ENCODE measurements around the gene PLEKHA5.
"Not testable (repeated sequence)": the region's sequence is repeated elsewhere in the genome, so short reads cannot be mapped to it uniquely, and the experiment has no call there.

Gene PLEKHA5

DNA sequence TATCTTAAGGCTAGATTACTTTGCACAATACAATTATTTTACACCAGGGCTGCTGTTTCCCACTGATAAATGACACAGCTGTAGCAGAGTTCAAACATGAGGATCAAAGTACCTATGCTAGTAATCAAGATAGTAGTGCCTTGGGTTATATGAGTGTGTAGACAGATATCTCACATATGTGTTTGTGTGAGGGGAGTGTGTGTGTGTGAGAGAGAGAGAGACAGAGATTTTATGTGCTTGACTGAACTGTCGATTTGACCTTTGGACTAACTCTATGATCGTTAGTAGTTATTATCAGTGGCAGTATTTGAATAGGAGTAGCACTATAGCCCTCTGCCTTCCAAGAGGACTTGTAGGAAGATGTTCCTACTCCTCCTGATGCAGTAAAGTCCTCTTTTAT, 15.5 kb downstream of the PLEKHA5 start:
- ATAC-seq: no peak
- no peaks in the 10 kb centered on the region for H3K4me1 Mint-ChIP-seq
- no peaks in the 10 kb centered on the region for H3K27me3 Mint-ChIP-seq
- H3K4me3 Mint-ChIP-seq: no peak overlapping the region
- H3K9me3 Mint-ChIP-seq: peaks cover 3% of the 10 kb centered on the region
- no peak overlapping the region for H3K27ac Mint-ChIP-seq
- no peaks in the 10 kb centered on the region for H3K36me3 Mint-ChIP-seq

DNA sequence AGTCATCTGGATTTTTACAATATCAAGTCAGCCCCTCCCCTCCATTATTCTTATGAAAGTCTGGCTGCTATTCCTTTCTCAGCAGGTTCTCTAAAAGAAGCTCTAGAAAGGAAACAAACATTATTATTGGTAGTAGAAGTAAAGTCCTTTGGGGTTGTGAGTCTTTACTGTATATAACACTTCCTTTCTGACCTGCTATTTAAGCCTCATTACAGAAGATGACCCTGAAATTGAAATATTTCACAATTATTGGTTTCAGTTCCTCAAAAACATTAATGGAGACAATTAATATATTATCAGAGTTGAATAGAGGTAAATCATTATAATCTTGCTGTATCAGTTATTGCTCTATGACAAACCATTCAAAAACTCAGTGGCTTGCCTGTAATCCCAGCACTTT, 19.3 kb downstream of the PLEKHA5 start:
- no peak for ATAC-seq
- H3K27ac Mint-ChIP-seq: no peak overlapping the region
- H3K9me3 Mint-ChIP-seq: peaks cover 3% of the 10 kb centered on the region
- no peak overlapping the region for H3K4me3 Mint-ChIP-seq
- H3K36me3 Mint-ChIP-seq: no peaks in the 10 kb centered on the region
- no peaks in the 10 kb centered on the region for H3K27me3 Mint-ChIP-seq
- no peaks in the 10 kb centered on the region for H3K4me1 Mint-ChIP-seq

DNA sequence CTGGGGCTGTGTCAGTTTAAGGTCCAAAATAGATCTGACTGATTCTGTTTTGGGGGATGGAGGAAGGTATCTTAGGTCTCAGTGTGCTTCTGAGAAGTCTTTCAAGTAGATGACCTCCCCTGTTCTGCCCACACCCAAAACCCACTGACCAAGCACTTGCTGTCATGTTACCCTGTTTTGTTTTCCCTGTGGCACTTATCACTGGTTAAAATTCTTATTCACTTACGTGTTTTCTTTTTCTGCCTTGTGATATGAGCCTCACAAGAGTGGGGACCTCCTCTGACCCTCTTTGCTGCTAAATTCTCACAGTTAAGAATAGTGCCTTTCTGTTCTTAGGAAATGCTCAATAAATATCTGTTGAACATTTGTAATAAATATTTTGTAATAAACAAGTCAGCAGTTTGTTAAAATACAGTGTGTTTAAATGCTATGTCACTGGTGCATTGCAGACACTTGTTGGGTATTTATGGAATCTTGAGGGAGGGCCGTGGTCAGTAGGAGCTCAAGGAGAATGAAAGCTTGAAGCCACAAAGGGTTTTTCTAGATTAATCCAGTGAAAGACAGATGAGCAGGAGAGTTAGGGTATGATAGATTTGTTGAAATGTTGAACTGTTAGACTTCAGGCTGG, 20.9 kb downstream of the PLEKHA5 start:
- no peak for ATAC-seq
- no peak overlapping the region for H3K27ac Mint-ChIP-seq
- no peaks in the 10 kb centered on the region for H3K27me3 Mint-ChIP-seq
- H3K36me3 Mint-ChIP-seq: no peaks in the 10 kb centered on the region
- H3K9me3 Mint-ChIP-seq: peaks cover 3% of the 10 kb centered on the region
- H3K4me3 Mint-ChIP-seq: no peak overlapping the region
- H3K4me1 Mint-ChIP-seq: no peaks in the 10 kb centered on the region

DNA sequence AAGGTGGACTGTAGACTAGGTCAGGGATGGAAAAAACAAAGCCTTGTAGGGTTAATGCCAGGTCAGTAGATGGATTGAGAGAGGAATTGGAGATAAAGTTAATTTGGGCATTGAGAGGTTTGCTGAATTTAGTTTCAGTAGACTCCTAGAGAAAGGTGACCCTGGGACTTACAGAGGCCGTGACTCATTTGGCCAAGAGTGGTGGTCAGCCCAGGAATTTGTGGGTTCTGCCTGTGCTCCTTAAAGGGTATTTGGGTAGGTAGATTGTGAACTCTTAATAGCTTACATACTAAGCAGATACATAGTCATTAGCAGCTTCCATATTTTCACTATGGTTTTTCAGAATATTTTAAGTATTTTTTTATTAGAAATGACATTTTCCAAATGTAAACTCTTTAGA, 21.8 kb downstream of the PLEKHA5 start:
- Mint-ChIP-seq H3K9me3 (peaks cover 3% of the 10 kb centered on the region), H3K27ac (no peak overlapping the region), H3K4me1 (no peaks in the 10 kb centered on the region), H3K27me3 (no peaks in the 10 kb centered on the region), H3K36me3 (no peaks in the 10 kb centered on the region), H3K4me3 (no peak overlapping the region)
- no peak for ATAC-seq

DNA sequence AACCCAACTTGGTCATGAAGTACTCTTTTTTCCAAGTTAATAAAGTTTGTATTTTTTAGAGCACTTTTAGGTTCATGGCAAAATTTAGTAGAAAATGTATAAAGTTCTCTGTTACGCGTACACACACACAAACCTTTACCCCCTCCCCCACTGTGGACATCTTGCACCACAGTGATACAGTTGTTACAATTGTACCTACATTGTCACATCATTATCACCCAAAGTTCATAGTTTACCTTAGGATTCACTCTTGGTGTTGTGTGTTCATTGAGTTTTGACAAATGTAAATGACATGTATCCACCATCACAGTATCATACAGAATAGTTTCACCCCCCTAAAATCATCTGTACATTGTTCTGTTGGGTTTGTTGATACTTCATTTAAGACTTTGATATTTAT, 23.9 kb downstream of the PLEKHA5 start:
- H3K36me3 Mint-ChIP-seq: no peaks in the 10 kb centered on the region
- no peak for ATAC-seq
- no peak overlapping the region for H3K27ac Mint-ChIP-seq
- no peaks in the 10 kb centered on the region for H3K4me1 Mint-ChIP-seq
- no peak overlapping the region for H3K4me3 Mint-ChIP-seq
- no peaks in the 10 kb centered on the region for H3K27me3 Mint-ChIP-seq
- peaks cover 3% of the 10 kb centered on the region for H3K9me3 Mint-ChIP-seq

DNA sequence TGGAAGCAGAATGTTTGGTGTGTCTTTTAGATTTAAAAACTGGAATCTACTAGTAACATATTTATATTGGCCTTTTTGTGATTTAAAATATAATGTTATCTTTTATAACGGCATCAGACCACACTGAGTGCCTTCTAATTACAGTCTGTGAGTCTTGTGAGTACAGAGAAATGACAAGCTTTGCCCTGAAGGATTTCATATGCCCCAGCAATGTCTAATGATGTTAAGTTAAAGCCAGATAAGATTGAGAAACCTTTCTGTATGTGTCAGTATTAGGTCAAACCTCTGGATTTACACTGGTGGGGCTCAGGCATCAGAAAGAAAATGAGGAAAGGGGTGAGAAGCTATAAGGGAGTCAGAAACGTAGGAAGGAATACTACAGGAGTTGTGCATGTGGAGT, 25.2 kb downstream of the PLEKHA5 start:
- Mint-ChIP-seq H3K36me3 (no peaks in the 10 kb centered on the region), H3K27me3 (no peaks in the 10 kb centered on the region), H3K9me3 (peaks cover 3% of the 10 kb centered on the region), H3K27ac (no peak overlapping the region), H3K4me1 (no peaks in the 10 kb centered on the region), H3K4me3 (no peak overlapping the region)
- ATAC-seq: no peak

DNA sequence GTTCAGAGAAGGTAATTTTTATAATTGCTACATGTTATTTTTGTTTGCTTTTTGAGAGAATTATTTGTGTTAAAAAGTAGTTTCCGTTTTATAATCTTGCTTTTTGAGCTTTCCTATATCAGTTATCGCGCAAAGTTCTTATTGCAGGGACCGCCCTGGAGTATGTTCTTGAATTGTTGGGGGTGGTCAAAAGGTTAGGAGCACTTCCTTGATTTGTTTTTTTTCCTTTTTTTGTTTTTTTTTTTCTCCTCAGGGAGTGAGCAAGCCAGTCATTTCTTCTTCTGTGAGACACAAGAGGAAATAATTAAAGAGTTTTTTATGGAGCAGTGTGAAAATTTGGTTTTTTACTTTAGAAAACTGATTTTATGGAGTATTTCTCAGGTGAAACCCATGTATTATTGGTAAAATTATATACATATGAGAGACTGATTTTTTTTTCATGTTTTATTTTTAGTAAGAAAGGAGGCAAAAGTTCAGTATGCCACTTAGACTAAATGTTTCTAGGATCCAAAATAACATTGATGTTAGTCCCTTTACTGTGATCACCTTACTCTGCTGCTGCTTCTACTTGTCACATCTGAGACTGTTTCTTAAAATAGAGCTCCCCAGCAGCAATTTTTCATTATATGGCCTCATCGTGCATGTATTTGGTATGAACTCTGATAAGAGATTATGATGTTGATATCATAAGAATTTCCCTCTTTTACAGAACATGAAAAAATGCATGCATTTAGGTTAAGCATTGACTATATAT, 26.6 kb downstream of the PLEKHA5 start:
- Mint-ChIP-seq H3K4me3 (no peak overlapping the region), H3K9me3 (peaks cover 1% of the 10 kb centered on the region)

DNA sequence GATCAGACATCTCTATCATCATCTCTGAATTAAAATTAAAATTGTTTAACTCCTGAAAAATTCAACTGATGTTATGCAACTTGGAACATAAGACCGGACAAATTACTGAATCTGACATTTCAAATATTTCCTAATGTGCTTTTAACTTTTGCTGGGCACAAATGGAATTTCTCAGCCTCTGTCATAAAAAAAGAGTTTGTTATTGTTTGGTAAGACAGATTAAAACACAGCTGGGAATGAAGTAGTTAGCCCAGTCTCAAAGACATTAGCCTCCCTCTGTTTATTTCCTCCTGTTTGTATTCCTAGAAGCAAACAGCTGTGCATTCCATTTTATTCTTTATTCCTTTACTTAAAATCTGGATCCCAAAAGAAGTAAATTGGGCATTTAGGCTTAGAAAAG, 29.4 kb downstream of the PLEKHA5 start:
- Mint-ChIP-seq H3K9me3 (no peaks in the 10 kb centered on the region), H3K36me3 (no peaks in the 10 kb centered on the region), H3K4me1 (no peaks in the 10 kb centered on the region), H3K27ac (no peak overlapping the region), H3K27me3 (no peaks in the 10 kb centered on the region), H3K4me3 (no peak overlapping the region)
- no peak for ATAC-seq

More for the DNA sequence above, 26.6 kb downstream of the PLEKHA5 start:
- ATAC-seq: no peak
- Mint-ChIP-seq H3K27ac (no peak overlapping the region), H3K27me3 (no peaks in the 10 kb centered on the region), H3K4me1 (no peaks in the 10 kb centered on the region), H3K36me3 (no peaks in the 10 kb centered on the region)

DNA sequence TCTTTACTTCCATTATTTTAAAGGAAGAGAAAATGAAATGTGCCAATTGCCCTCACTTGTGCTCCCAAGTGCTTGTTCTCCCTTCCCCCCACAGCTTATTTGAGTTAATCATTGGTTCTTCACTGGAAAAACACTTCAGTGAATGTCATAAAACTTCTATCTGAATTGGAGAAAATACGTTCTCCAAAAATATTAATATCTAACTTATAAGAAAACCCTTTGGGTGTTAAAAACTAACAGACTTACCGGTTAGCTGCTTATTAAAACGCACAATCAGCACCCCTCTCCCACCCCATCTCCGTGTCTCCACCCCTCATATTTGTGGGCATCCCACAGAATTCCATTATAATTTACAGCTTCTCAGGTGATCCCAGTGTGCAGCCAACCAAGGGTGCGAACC, 31.7 kb downstream of the PLEKHA5 start:
- ATAC-seq: no peak
- Mint-ChIP-seq H3K4me3 (no peak overlapping the region), H3K36me3 (no peaks in the 10 kb centered on the region), H3K9me3 (peaks cover 2% of the 10 kb centered on the region), H3K27ac (no peak overlapping the region), H3K27me3 (no peaks in the 10 kb centered on the region), H3K4me1 (no peaks in the 10 kb centered on the region)

DNA sequence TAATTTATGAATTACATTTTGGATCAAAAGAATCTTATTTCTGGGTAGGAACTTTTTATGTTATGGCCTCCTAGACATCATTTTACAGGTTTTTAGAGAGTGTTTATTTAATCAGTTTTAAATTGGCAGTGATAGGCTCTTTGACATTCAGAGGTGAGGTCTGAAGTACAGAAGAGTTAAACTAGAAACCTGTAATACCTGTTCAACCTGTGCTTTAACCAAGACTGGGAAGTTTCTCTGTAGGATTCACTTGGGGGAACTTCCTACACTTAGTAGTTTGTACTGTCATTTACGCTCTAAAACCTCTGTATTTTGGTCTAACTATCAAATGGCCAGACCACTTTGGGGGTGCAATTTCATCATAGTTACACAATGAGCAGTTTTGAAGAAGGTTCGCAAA, 35.9 kb downstream of the PLEKHA5 start:
- Mint-ChIP-seq H3K4me1 (no peaks in the 10 kb centered on the region), H3K4me3 (no peak overlapping the region), H3K27ac (no peak overlapping the region), H3K27me3 (no peaks in the 10 kb centered on the region), H3K9me3 (peaks cover 2% of the 10 kb centered on the region), H3K36me3 (no peaks in the 10 kb centered on the region)
- ATAC-seq: no peak

DNA sequence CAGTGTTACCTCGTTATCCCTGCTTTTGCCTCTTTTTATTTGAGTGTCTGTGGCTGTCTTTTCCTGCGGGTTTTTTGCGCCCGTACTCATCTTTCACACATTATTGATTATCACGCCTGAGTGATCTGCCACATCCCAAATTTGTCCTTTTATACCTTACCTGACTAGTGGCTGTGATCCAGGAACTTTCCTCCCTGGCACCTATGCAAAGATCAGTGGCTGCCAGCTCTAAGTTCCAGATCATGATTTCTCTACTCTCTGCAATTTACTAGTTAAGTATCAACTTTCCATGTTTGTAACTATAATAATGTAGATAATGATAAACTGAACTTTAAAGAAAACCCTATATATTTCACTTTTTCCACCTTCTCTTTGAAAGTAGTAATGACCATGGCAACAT, 36.9 kb downstream of the PLEKHA5 start:
- Mint-ChIP-seq H3K36me3 (no peaks in the 10 kb centered on the region), H3K4me3 (no peak overlapping the region), H3K9me3 (peaks cover 2% of the 10 kb centered on the region), H3K27ac (no peak overlapping the region), H3K27me3 (no peaks in the 10 kb centered on the region), H3K4me1 (no peaks in the 10 kb centered on the region)
- ATAC-seq: no peak

DNA sequence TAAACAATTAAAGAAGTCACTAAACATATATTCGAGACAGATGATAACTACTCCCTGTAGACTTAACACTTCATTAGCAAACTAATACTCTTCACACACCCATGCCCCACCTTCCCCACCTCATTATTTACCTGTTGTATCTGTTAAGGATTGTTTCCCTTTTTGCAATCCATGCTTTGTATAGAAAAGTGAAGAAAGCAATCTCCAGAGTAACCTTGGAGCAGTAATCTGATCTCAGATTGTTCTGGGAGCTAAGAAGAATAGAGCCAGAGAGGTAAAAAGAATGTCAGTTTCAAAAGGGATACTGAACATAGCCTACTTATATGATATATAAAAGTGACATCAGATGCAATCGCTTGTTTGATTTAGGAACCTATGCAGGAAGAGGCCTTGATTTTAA, 37.4 kb downstream of the PLEKHA5 start:
- H3K27ac Mint-ChIP-seq: no peak overlapping the region
- no peaks in the 10 kb centered on the region for H3K4me1 Mint-ChIP-seq
- peaks cover 2% of the 10 kb centered on the region for H3K9me3 Mint-ChIP-seq
- no peaks in the 10 kb centered on the region for H3K36me3 Mint-ChIP-seq
- H3K27me3 Mint-ChIP-seq: no peaks in the 10 kb centered on the region
- no peak for ATAC-seq
- no peak overlapping the region for H3K4me3 Mint-ChIP-seq

DNA sequence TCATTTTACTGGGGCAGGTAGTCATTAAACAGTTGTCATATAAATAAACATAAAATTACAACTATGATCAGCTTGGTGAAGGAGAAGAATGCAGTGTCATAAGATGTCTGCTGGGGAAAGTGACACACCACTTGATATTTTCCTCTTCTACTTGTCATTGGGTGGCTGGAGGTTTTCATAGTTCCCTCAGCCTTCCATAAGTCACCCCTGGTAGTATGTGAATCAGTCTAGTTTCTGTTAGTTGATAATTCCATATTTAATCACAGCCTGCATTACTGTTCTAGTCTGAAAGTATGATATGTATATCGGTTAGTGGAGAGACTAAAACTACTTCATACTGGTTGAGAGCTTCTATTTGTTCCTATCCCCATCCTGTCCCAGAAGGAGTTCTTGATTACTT, 38.2 kb downstream of the PLEKHA5 start:
- no peaks in the 10 kb centered on the region for H3K4me1 Mint-ChIP-seq
- H3K27ac Mint-ChIP-seq: no peak overlapping the region
- H3K9me3 Mint-ChIP-seq: peaks cover 2% of the 10 kb centered on the region
- no peak for ATAC-seq
- H3K27me3 Mint-ChIP-seq: no peaks in the 10 kb centered on the region
- H3K4me3 Mint-ChIP-seq: no peak overlapping the region
- no peaks in the 10 kb centered on the region for H3K36me3 Mint-ChIP-seq

DNA sequence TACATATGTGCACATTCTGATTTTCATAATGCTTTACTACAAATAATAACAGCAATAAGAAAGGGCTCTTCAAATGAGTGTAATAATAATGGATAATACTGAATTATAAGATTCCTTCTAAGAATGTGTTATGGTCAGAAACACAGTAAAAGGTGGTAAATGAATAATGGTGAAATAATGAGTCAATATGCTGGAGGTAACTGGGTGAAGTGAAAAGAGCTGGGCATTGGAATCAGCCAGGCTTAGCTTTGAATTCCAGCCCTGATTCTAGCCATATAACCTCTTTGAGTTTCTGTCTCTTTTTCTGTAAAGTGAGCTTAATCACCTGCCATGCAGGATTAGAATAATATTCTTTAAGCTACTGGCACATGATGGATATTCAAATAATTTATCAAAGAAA, 39.1 kb downstream of the PLEKHA5 start:
- Mint-ChIP-seq H3K4me1 (no peaks in the 10 kb centered on the region), H3K9me3 (peaks cover 2% of the 10 kb centered on the region), H3K36me3 (no peaks in the 10 kb centered on the region), H3K4me3 (no peak overlapping the region), H3K27me3 (no peaks in the 10 kb centered on the region), H3K27ac (no peak overlapping the region)
- no peak for ATAC-seq

DNA sequence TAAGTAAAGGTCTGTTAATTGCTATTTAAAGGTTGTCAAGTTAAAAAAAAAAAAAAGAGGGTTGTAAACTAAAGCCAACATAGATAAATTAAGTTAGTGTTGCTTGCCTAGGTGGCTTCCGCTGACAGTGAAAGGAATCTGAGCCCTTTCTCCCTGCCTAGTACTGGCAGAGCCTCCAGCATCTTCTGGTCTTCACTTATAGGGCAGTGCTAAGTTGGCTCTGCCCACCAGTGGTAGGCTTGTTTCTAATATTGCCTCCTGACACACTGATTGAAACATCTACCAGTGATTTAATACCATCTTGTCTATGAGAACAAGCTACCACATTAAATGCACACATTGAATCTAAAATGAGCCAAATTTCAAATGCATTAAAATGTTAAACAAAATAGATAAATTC, 39.7 kb downstream of the PLEKHA5 start:
- H3K4me3 Mint-ChIP-seq: no peak overlapping the region
- no peaks in the 10 kb centered on the region for H3K27me3 Mint-ChIP-seq
- peaks cover 2% of the 10 kb centered on the region for H3K9me3 Mint-ChIP-seq
- no peaks in the 10 kb centered on the region for H3K36me3 Mint-ChIP-seq
- no peak for ATAC-seq
- no peak overlapping the region for H3K27ac Mint-ChIP-seq
- H3K4me1 Mint-ChIP-seq: no peaks in the 10 kb centered on the region

DNA sequence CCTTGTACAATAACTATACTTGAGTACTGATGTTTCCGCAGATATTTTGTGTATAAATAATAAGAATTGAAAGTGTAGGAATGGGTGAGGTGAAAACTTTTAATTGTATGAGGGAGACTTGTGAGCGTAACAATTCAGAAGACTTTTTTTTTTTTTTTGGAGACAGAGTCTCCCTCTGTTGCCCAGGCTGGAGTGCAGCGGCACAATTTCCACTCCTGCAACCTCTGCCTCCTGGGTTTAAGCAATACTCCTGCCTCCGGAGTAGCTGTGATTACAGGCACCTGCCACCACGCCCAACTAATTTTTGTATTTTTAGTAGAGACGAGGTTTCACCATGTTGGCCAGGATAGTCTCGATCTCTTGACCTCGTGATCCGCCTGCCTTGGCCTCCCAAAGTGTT, 40.8 kb downstream of the PLEKHA5 start:
- not testable (repeated sequence) for H3K27ac Mint-ChIP-seq, H3K27me3 Mint-ChIP-seq, H3K4me3 Mint-ChIP-seq, ATAC-seq, H3K9me3 Mint-ChIP-seq, H3K4me1 Mint-ChIP-seq, H3K36me3 Mint-ChIP-seq
